NCI-H1092 treated with DMSO at 0.1 percent for 48 hours (cell line): ENCODE data around the gene LRP1B.
"Not testable (repeated sequence)": the region's sequence is repeated elsewhere in the genome, so short reads cannot be mapped to it uniquely, and the experiment has no call there.

ENCODE experiments used
- DNase-seq: peaks from one replicate; lab custom pipeline; 2025; lab: John Stamatoyannopoulos, UW

The LRP1B gene

DNA sequence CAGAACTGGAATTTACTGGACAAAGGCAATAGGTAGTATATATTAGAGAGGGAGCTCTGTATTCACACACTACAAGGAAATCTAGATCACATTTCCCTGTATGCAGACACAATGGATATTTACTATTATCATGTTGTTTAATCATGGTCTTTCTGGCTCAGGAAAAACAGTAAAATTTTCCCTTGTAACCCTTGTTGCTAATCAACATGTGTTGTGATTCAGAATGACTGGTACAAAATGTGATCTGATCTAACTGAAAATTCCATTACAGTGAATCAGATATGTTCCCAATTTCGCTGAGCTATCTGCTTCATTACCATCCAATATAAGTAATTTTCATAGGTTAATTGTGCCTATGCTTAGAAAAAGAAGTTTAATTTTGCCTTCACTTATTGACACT, 1109.7 kb downstream of the LRP1B start:
- DNase-seq = no peak

- DNase-seq = no peak
These were observed 1110.5 kb downstream of the LRP1B start for GRCh38 chr2:141020346-141020745.

- no peak for DNase-seq
These were observed 1115.3 kb downstream of the LRP1B start for GRCh38 chr2:141015341-141016047.

GRCh38 chr2:141003967-141004657, 1126.7 kb downstream of the LRP1B start:
- no peak for DNase-seq

GRCh38 chr2:141001750-141002149, 1129.1 kb downstream of the LRP1B start:
- DNase-seq = no peak

GRCh38 chr2:140998577-140998976, 1132.2 kb downstream of the LRP1B start:
- DNase-seq = no peak

GRCh38 chr2:140998017-140998416, 1132.8 kb downstream of the LRP1B start:
- DNase-seq = no peak

DNA sequence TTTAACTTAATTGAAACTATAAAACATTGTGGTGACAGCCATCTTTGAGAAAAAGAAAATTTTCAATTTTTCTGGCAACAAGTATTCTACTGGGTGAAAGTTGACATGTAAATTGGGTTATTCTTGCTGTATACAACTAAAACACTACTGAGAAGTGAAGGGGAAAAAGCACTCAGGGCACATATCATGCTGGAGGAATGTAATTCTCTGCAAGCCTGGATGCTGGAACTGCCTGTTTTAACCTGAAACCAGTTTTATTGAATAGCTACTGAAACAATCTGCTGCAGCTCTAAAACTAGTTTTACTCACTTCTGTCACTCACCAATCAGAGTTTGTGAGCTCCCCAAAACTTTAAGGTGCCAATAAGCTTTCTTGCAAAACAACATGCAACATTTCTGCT, 1136.0 kb downstream of the LRP1B start:
- no peak for DNase-seq

DNA sequence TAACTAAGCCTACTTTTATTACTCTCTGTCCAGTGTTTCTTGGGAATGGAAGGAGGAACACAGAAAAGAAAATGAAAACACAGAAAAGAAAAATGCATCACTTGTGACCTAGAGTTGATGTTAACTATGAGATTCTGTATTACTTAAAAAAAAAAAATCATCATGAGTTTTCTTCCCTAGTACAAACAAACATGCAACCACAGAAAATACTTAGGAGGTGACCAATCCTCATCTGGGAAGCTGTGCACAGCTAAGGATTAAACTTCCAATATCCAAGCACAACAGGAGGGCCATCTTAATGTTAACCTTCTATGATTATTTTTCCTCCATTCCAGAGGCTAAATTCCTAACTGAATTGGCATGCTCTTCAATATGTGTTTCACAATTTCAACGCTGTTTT, 1140.4 kb downstream of the LRP1B start:
- no peak for DNase-seq

- no peak for DNase-seq
These were observed 1142.2 kb downstream of the LRP1B start for GRCh38 chr2:140988597-140988996.

DNA sequence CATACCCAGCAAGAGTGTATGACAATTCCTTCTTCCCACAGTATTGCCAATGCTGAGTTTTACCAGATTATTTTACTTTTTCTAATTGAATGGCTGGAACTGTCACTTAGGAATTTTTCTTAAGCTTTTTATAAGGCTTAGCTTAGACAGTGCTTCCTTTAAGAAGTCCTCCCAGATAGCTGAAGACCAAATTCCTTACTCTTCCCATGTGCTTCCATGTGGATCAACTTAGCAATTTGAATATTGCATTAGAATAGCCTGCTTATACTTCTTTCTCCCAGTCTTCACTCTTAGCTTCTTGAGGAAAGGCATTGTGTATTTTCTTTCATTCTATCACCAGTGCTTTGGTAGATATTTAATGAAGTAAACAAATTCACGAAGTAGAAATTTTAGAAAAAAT, 1144.4 kb downstream of the LRP1B start:
- DNase-seq = no peak

DNA sequence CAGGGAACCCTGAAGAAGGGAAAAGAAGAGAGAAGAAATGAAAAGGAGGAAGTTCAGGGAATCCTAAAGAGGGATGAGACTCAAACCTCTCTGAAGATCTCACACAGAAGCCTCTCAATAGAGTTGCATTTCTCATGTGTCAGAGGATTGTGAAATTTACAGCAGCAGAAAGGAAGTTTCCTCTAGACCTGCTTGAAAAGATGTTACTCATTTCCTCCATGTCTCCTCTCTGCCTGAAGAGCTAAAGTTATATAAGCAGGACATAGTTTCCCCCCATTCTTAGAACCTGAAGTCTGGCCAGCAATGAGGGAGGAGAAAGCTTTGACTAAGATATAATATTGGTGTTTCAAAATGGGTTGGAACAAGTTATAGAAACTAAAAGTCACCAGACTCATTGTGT, 1155.6 kb downstream of the LRP1B start:
- no peak for DNase-seq

GRCh38 chr2:140972724-140973123, 1158.1 kb downstream of the LRP1B start:
- no peak for DNase-seq

DNA sequence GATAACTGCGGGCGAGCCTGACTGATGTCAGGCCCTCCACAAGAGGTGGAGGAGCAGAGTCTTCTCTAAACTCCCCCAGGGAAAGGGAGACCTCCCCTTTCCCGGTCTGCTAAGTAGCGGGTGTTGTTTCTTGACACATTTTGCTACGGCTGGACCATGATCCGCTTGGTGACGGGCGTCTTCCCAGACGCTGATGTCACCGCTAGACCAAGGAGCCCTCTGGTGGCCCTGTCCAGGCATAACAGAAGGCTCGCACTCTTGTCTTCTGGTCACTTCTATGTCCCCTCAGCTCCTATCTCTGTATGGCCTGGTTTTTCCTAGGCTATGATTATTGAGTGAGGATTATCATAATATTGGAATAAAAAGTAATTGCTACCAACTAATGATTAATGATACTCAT, 1166.5 kb downstream of the LRP1B start:
- DNase-seq = not testable (repeated sequence)

DNA sequence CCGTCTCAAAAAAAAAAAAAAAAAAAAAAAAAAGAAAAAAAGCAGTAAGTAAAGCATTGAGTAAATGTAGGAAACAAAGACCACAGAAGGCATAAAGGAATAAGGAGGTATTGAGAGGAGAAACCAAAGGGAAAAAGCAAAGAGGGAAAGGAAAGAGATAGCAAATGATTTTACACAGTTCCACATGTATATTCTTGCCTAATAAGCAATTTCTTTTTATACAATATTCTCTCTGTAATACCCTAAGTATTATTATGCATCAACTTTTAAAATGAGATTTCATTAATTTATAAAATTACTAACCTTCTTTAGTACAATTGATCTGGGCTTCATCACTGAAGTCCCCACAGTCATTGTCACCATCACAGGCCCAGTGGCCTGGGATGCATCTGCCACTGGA, 1180.9 kb downstream of the LRP1B start:
- DNase-seq = no peak

- DNase-seq = no peak
These were observed 1183.6 kb downstream of the LRP1B start for GRCh38 chr2:140947236-140947635.

GRCh38 chr2:140943867-140944266, 1186.9 kb downstream of the LRP1B start:
- DNase-seq = no peak

- no peak for DNase-seq
These were observed 1188.5 kb downstream of the LRP1B start for GRCh38 chr2:140942284-140942683.

DNA sequence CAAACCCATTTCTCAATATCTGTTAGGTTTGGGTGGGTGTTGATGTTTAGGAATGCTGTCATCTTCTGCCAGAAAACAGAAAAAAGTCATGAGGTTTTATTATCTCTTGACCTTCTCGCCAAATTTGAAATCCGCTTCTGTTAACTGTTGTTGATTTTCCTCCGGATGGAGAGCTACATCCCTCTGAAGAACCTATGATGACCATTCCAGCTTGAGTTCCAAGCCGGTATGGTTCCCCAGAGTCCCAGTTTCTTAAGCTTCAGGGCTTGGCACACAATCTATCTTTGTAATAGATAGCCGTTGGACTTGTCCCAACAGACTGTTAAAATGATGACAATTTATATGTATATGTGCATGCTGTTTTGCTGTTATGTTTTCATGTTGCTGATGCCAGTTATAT, 1201.0 kb downstream of the LRP1B start:
- no peak for DNase-seq

GRCh38 chr2:140918426-140918825, 1212.4 kb downstream of the LRP1B start:
- DNase-seq = no peak

DNA sequence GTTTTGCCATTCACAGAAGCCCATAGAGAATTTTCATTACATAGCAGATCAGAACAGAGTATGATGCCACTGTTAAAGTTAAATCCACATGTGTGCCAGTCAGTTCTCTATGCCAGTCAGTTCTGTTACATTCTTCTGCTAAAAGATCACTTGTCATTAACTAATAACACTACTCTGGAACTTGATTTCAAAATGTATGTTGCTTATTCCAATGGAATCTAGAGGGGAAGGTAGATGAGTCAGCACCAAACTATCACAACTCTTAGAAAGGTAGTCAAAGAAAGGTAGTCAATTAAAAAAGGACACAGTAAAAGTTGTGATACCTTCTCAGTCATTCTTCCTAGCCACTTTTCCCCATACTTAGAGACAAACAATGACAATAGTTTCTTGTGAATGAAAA, 1214.4 kb downstream of the LRP1B start:
- DNase-seq = no peak

- no peak for DNase-seq
These were observed 1220.1 kb downstream of the LRP1B start for GRCh38 chr2:140910683-140911082.

GRCh38 chr2:140905083-140905781, 1225.6 kb downstream of the LRP1B start:
- no peak for DNase-seq
